Gastrocnemius medialis (tissue), 4 donors: Measurements from ENCODE around the gene CDKAL1. TPM values are rescaled to one million over a fixed set of nuclear protein-coding genes. Genes with fewer than 3 reads are reported as not detected.
"Not testable (repeated sequence)": the region's sequence is repeated elsewhere in the genome, so short reads cannot be mapped to it uniquely, and the experiment has no call there.

Source experiments
- ATAC-seq, 2 donors: fragments of 150-250 bp; one replicate each; pipeline ENCODE4 v1.9.1; 2016
- DNase-seq, 2 donors: peaks; one replicate each; pipeline ENCODE4 v3.0.0-alpha.2; 2019
- H3K27ac ChIP-seq, 4 donors: fragments of 200-600 bp; sonication (generic); 1 replicate in 1 of 4; 2 replicates in 3 of 4; pipeline ENCODE4 v1.5.1; 2016 to 2018; ENCODE audit warnings: mild to moderate bottlenecking in 2 of 4, moderate library complexity in 1 of 4
- H3K27me3 ChIP-seq, 3 donors: fragments of 200-600 bp; sonication (generic) in 2 of 3; 1 replicate in 1 of 3; 2 replicates in 2 of 3; pipeline versions ENCODE4 v1.5.1 to v1.6.0; 2016 to 2019; ENCODE audit warnings: mild to moderate bottlenecking in 1 of 3, moderate library complexity in 1 of 3
- H3K36me3 ChIP-seq, 2 donors: fragments of 200-600 bp; sonication (generic) in 1 of 2; one replicate each; pipeline ENCODE4 v1.5.1; 2017 to 2018
- H3K4me1 ChIP-seq, 2 donors: fragments of 200-600 bp; sonication (generic) in 1 of 2; one replicate each; pipeline ENCODE4 v1.5.1; 2016 to 2017; ENCODE audit warnings: mild to moderate bottlenecking in 2 of 2
- H3K4me3 ChIP-seq, 4 donors: fragments of 200-600 bp; sonication (generic) in 3 of 4; 1 replicate in 1 of 4; 2 replicates in 3 of 4; pipeline ENCODE4 v1.5.1; 2016 to 2019; ENCODE audit warnings: mild to moderate bottlenecking in 2 of 4
- H3K9me3 ChIP-seq, 3 donors: fragments of 200-600 bp; sonication (generic) in 2 of 3; 1 replicate in 1 of 3; 2 replicates in 2 of 3; pipeline ENCODE4 v1.5.1; 2016 to 2019
- CTCF ChIP-seq, 5 experiments: fragments of 450-650 bp in 3 of 5; fragments of 200-600 bp in 2 of 5; sonication (generic) in 2 of 5; IDR thresholded peaks in 4 of 5; conservative IDR thresholded peaks in 1 of 5; 1 replicate in 4 of 5; 2 replicates in 1 of 5; pipeline ENCODE4 v1.5.1; 2016 to 2019; ENCODE audit warnings: antibody characterized with exemption in 5 of 5, mild to moderate bottlenecking in 3 of 5, moderate library complexity in 3 of 5
- POLR2A ChIP-seq, 2 donors: fragments of 450-650 bp; IDR thresholded peaks; one replicate each; pipeline ENCODE4 v1.6.1; 2017; ENCODE audit warnings: antibody characterized with exemption in 2 of 2, mild to moderate bottlenecking in 2 of 2, moderate library complexity in 2 of 2
- in situ Hi-C, 4 donors: fragments of 200-750 bp; cut with MboI; loops; one replicate each; pipeline versions ENCODE4 v1.15.0 to v1.8.0; 2017; ENCODE audit warnings: low sequenced_read_pairs in 4 of 4
- intact Hi-C: fragments of 100-400 bp; cut with DNase I; formaldehyde crosslinking; loops from one replicate; pipeline ENCODE4 v1.15.1; 2023; ENCODE audit warnings: low total_unique reads
- total RNA-seq, 4 donors: library from RNA; depleted of rRNA; stranded (reverse); fragments of >200 nt; gene quantifications; one replicate each; pipeline versions ENCODE4 v1.1.0 to v1.2.3, GENCODE V29; 2016

CDKAL1 gene
- total RNA-seq, 4 donors from 2014 or later, result 9.6 to 17.0 (median 11.4) TPM

DNA sequence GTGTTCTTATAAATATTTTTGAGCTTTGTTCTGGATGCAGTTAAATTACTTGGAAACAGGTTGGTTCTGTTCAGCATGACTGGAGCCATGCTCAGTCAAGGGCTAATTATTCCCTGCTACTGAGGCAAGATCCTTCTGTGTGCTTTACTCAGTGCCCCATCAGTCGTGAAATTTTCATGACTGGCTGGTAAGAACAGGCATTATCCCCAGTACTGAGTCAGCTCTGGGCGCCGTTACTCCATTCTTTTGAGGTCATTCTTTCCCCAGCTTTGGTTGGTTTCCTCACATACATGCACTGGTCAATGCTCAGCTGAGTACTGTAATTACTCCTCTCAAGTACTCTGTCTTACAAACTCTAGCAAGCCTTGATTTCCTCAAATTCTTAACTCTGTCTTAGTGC is 71.3 kb downstream of the CDKAL1 start:
- no peak for TF ChIP-seq POLR2A (IDR thresholded peaks at IDR 0.05)
- no peak for TF ChIP-seq CTCF (IDR thresholded peaks at IDR 0.05 in 4 of 5, conservative IDR thresholded peaks at IDR 0.05 in 1 of 5)
- no peaks in the 10 kb centered on the region for H3K27me3 ChIP-seq
- H3K4me1 ChIP-seq, result peaks cover 2% of the 10 kb centered on the region in 2 donors
- no peak overlapping the region for H3K27ac ChIP-seq
- H3K36me3 ChIP-seq, result no peaks in the 10 kb centered on the region
- H3K4me3 ChIP-seq, result no peak overlapping the region
- H3K9me3 ChIP-seq, result no peaks in the 10 kb centered on the region
- no peak for ATAC-seq
- DNase-seq, result no peak
- intact Hi-C loops (no loop called here), in situ Hi-C loops (no loop called here)

- Histone ChIP-seq H3K4me3 (no peak overlapping the region), H3K9me3 (no peaks in the 10 kb centered on the region), H3K27ac (no peak overlapping the region), H3K36me3 (no peaks in the 10 kb centered on the region), H3K27me3 (no peaks in the 10 kb centered on the region), H3K4me1 (peaks cover 2% of the 10 kb centered on the region in 2 donors)
- DNase-seq (no peak), ATAC-seq (no peak)
- in situ Hi-C loops (no loop called here), intact Hi-C loops (no loop called here)
- TF ChIP-seq CTCF (IDR thresholded peaks at IDR 0.05 in 4 of 5, conservative IDR thresholded peaks at IDR 0.05 in 1 of 5) (no peak), POLR2A (IDR thresholded peaks at IDR 0.05) (no peak)
Observed at GRCh38 chr6:20606831-20607230, 72.6 kb downstream of the CDKAL1 start.

DNA sequence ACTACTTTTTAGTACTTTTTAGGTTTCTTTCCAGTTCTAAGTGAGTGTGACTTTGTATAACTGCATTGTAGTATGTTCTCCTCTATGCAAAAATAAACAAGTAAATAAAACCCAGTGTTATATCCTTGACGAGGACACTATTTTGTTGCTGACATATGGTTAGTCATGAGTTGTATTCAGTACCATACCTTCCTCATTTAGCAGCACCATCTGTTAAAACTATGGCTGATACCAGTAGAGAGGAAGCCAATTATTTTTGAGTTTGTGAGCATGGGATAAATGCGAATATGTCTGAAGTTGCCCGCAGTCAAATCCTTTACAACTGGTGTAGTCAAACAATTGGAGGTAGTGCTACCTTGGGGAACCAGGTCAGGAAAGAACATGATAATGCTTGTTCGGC is 74.1 kb downstream of the CDKAL1 start:
- Histone ChIP-seq H3K36me3 (no peaks in the 10 kb centered on the region), H3K9me3 (no peaks in the 10 kb centered on the region), H3K27me3 (no peaks in the 10 kb centered on the region), H3K4me1 (peaks cover 0 to 2% of the 10 kb centered on the region in 2 donors), H3K4me3 (no peak overlapping the region), H3K27ac (no peak overlapping the region)
- no peak for ATAC-seq
- in situ Hi-C loops (no loop called here), intact Hi-C loops (no loop called here)
- TF ChIP-seq CTCF (IDR thresholded peaks at IDR 0.05 in 4 of 5, conservative IDR thresholded peaks at IDR 0.05 in 1 of 5) (no peak), POLR2A (IDR thresholded peaks at IDR 0.05) (no peak)
- DNase-seq, result no peak

GRCh38 chr6:20608905-20609304 is 74.6 kb downstream of the CDKAL1 start:
- Histone ChIP-seq H3K27ac (no peak overlapping the region), H3K4me1 (peaks cover 4 to 6% of the 10 kb centered on the region in 2 donors), H3K27me3 (no peaks in the 10 kb centered on the region), H3K36me3 (no peaks in the 10 kb centered on the region), H3K9me3 (no peaks in the 10 kb centered on the region), H3K4me3 (no peak overlapping the region)
- ATAC-seq (no peak), DNase-seq (no peak)
- intact Hi-C loops (no loop called here), in situ Hi-C loops (no loop called here)
- TF ChIP-seq POLR2A (IDR thresholded peaks at IDR 0.05), result no peak
- TF ChIP-seq CTCF (IDR thresholded peaks at IDR 0.05 in 4 of 5, conservative IDR thresholded peaks at IDR 0.05 in 1 of 5), result no peak

GRCh38 chr6:20609924-20610323 is 75.7 kb downstream of the CDKAL1 start:
- H3K9me3 ChIP-seq, in situ Hi-C loops, H3K27ac ChIP-seq, H3K36me3 ChIP-seq, intact Hi-C loops, DNase-seq, H3K4me1 ChIP-seq, ATAC-seq, H3K27me3 ChIP-seq, H3K4me3 ChIP-seq: not testable (repeated sequence)
